Epithelial cell of proximal tubule (primary cell): ENCODE measurements around the gene KIF5A. TPM values are rescaled to one million over a fixed set of nuclear protein-coding genes. Genes with fewer than 3 reads are reported as not detected.

Experiments used
- DNase-seq: peaks from one replicate; pipeline ENCODE4 v3.0.0-alpha.2; 2011; ENCODE audit warnings: low read depth
- H3K4me3 ChIP-seq: 2 replicates; pipeline ENCODE4 v1.5.1; 2011; ENCODE audit warnings: low read depth, mild to moderate bottlenecking, low read length
- total RNA-seq: library from RNA; depleted of rRNA; stranded (reverse); fragments of >200 nt; gene quantifications from 2 replicates; pipeline ENCODE4 v1.2.3, GENCODE V29; 2015
- TF ChIP-seq, protein P1 (sequence below): conservative IDR thresholded peaks from 2 replicates; pipeline ENCODE4 v1.5.1; 2012; ENCODE audit warnings: low read depth, mild to moderate bottlenecking, low read length

KIF5A gene
- total RNA-seq, 1 donor from 2014 or later, result 0.46 TPM

DNA sequence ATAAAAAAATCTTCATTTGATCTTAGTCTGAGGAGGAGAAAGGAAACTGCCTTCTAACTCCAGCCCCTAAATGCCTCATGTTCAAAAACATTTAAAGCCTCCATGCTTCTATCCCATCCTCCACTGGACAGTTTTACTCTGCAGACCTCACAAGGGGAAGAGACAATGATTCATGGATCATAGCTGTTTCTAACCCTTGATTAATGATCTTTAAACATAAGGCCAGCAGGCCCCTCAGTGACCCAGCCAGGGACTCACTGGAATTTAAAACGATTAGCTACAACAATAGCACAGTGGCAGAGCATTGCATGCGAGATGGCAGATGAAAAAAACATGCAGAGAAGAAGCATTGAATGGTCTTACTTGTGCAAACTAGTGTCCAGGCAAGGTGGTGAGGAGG, 8.8 kb upstream of the KIF5A start:
- DNase-seq, result no peak
- TF ChIP-seq, protein P1, sequence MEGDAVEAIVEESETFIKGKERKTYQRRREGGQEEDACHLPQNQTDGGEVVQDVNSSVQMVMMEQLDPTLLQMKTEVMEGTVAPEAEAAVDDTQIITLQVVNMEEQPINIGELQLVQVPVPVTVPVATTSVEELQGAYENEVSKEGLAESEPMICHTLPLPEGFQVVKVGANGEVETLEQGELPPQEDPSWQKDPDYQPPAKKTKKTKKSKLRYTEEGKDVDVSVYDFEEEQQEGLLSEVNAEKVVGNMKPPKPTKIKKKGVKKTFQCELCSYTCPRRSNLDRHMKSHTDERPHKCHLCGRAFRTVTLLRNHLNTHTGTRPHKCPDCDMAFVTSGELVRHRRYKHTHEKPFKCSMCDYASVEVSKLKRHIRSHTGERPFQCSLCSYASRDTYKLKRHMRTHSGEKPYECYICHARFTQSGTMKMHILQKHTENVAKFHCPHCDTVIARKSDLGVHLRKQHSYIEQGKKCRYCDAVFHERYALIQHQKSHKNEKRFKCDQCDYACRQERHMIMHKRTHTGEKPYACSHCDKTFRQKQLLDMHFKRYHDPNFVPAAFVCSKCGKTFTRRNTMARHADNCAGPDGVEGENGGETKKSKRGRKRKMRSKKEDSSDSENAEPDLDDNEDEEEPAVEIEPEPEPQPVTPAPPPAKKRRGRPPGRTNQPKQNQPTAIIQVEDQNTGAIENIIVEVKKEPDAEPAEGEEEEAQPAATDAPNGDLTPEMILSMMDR, result no peak
- H3K4me3 ChIP-seq, result no peak overlapping the region

DNA sequence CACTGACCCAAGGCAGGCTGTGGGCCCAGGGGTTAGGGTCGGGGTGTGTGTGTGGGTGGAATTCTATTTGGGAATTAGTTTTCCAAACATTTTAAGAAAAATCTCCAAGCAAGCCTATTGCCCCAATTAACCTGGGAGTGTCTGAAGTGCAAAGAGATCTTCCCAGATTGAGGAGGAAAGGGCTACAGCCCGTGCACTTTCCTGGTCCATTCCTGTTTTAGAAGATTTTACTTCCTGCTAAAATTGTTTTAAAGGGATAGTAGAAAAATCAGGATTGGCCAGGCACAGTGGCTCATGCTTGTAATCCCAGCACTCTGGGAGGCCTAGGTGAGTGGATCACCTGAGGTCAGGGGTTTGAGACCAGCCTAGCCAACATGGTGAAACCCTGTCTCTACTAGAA, 8.1 kb upstream of the KIF5A start:
- H3K4me3 ChIP-seq, result no peak overlapping the region
- DNase-seq, result no peak
- TF ChIP-seq, protein P1, result no peak

DNA sequence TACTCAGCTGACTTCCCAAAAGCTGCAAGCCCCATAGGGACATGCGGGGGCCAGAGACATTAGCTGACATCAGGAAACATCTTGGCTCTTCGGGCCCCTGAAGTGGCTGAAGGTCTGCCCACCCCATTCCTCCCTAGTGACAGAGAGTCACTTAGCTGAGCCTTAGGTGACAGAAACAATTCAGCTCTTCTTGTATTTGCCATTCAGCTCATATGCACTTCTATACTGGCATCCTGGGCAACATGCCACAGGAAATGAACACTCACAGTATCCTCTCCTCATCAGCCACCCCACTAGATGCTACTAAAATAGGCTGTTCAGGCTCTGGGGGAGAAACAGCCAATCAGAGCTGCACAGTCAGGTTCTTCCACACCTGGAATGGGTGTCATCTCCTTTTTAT, 6.3 kb upstream of the KIF5A start:
- TF ChIP-seq, protein P1, result no peak
- no peak for DNase-seq
- H3K4me3 ChIP-seq, result no peak overlapping the region

DNA sequence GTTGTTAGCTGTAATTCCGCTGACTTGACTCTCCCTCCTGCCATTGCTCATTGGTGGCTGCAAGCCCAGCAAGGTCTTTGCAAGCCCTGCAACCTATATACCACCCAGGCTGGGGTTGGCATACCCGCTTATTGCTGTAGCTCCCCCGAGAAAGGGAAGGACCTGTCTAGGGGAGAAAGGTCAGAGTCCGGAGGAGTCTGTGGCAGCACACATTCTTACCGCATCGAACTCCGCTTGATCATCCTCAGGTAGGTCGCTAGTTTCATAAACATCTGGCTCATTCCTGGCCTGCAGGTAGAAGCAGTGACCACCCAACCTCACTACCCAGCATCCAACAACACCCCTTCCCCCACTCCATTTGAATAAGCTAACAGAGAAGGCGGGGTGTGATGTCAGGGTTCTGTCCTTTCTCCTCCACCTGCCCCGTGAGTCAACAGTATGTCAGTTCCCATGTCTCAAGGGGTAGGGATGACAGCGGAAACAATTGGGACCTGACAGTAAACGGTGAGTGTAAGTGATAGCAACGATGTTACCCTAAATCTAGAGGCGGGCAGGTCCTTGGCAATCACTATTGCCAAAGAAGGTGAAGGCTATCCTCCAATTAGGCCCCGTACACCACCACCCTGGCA, 3.9 kb upstream of the KIF5A start:
- DNase-seq, result peak; percentile 7
- peak overlapping the region; percentile 98 for H3K4me3 ChIP-seq
- TF ChIP-seq, protein P1, result no peak

DNA sequence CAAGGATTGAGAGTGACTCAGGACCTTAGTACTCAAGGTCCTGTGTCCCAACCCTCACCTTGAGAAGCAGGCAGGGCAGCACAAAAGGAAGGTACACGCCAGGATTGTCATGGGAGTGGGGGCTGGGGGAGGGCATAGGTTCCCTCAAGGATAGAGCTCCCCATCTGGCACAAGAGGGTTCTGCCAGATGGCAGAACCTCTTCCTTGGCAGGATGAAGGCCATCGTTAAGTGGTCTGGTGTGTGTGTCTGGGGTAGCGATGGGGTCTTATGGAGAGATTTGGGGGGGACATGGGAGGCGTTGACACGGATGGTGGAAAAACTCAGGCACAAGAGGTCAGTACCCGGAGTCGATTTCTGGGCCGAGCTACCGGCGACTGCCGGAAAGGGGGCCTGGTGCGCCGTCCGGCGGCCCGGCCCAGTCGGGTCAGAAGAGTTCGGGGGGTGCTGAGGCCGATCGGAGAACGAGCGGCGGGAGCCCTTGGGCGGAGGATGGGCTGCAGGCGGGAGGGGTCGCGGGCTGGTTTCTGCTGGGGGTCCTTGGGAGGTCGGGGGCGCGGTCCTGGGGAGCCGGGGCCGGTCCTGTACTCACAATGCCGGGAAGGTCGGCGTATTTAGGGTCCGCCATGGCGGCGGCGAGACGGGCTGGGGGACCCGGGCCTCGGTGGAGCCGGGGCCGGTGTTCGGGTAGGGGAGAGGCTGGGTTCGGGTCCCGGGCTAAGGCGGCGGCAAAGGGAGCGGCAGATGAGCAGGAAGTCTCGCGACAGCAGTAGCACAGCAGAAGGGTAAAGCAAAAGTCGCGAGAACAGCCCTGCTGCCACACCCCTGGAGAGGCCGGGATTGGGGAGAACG, 3.2 kb upstream of the KIF5A start, which contains the start of gene DCTN2:
TSS of gene DCTN2 (minus strand) at position 755 of the 850 bp plus-strand sequence. CDS start at position 626, 129 bp downstream.
- H3K4me3 ChIP-seq, result peak within 1 kb of the TSS; percentile 98
- DNase-seq, result peak; percentile 67
- TF ChIP-seq, protein P1, result peak; percentile 39

DNA sequence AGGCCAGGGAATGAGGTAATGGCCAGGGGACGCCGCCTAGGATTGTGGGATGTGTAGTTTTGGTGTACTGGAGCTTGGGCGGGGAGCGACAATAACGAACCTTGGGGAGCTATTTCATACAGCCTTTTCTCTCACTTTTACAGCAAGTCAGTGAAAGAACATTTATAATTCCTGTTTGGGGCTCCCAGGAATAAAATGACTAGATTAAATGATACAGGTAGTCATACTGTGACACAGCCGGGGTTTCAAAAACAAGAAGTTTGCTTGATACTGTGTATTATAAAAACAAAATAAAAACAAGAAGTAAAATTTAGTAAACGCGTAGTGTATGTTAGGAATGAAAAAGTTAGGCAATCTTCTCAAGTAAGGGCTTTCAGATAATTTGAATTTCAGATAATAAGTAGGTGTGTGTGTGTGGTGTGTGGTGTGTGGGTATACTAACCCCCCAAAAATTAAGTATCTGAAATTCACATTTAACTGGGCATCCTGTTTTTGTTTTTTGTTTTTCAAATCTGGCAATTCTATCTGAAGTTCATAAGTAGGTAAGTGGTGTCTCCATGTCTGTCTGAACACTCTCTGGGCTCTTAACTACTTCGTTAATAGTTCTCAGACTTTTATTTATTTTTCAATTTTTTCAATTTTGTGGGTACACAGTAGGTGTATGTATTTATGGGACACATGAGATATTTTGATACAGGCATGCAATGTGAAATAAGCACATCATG, 2.4 kb upstream of the KIF5A start:
- TF ChIP-seq, protein P1, result no peak
- no peak for DNase-seq
- peak overlapping the region; percentile 98 for H3K4me3 ChIP-seq
